Gastroesophageal sphincter (tissue), 3 donors: ENCODE data around the gene MYO3B.

ENCODE experiments used
- CTCF ChIP-seq, 4 experiments: fragments of 200-600 bp in 2 of 4; fragments of 450-650 bp in 2 of 4; sonication (generic) in 1 of 4; IDR thresholded peaks; one replicate each; pipeline ENCODE4 v1.5.1; 2017 to 2019; ENCODE audit warnings: antibody characterized with exemption in 4 of 4, mild to moderate bottlenecking in 2 of 4, moderate library complexity in 2 of 4
- POLR2A ChIP-seq, 2 donors: fragments of 450-650 bp; IDR thresholded peaks; one replicate each; pipeline ENCODE4 v1.6.1; 2017; ENCODE audit warnings: antibody characterized with exemption in 2 of 2, mild to moderate bottlenecking in 2 of 2, moderate library complexity in 1 of 2
- POLR2AphosphoS5 ChIP-seq: sonication (generic); formaldehyde crosslinking; IDR thresholded peaks from one replicate; pipeline ENCODE4 v1.6.1; 2017; ENCODE audit warnings: antibody characterized with exemption

GRCh38 chr2:170157025-170157684, 20.8 kb upstream of the MYO3B start:
- no peak for TF ChIP-seq POLR2AphosphoS5
- TF ChIP-seq CTCF (IDR thresholded peaks at IDR 0.05), result no peak
- no peak for TF ChIP-seq POLR2A (IDR thresholded peaks at IDR 0.05)
